Nephron progenitor cell (in vitro differentiated cells): ENCODE measurements around the gene TEAD1.

Experiments
- DNase-seq: peaks from one replicate; pipeline ENCODE4 v3.0.0; 2021
- H3K27ac Mint-ChIP-seq: 2 replicates; pipeline ENCODE4 v1.8.0; 2021; ENCODE audit warnings: mild to moderate bottlenecking, moderate library complexity, mixed read lengths
- H3K27me3 Mint-ChIP-seq: 2 replicates; pipeline ENCODE4 v1.8.0; 2021; ENCODE audit warnings: mild to moderate bottlenecking, low read depth, mixed read lengths; ENCODE audit not compliant: poor library complexity
- H3K36me3 Mint-ChIP-seq: 2 replicates; pipeline ENCODE4 v1.8.0; 2021; ENCODE audit warnings: low read depth, mixed read lengths
- H3K4me1 Mint-ChIP-seq: 2 replicates; pipeline ENCODE4 v1.8.0; 2021; ENCODE audit warnings: mixed read lengths
- H3K4me3 Mint-ChIP-seq: 2 replicates; pipeline ENCODE4 v1.8.0; 2021; ENCODE audit warnings: mild to moderate bottlenecking, moderate library complexity, mixed read lengths
- H3K9me3 Mint-ChIP-seq: 2 replicates; pipeline ENCODE4 v1.8.0; 2021; ENCODE audit warnings: mild to moderate bottlenecking, moderate library complexity, mixed read lengths
- CTCF ChIP-seq: fragments of 200-600 bp; sonication (generic); IDR thresholded peaks from 2 replicates; pipeline ENCODE4 v1.5.0; 2021; ENCODE audit warnings: antibody characterized with exemption

The TEAD1 gene

GRCh38 chr11:12991426-12991825 is 317.2 kb downstream of the TEAD1 start:
- Mint-ChIP-seq H3K4me1 (peaks cover 18% of the 10 kb centered on the region), H3K4me3 (no peak overlapping the region), H3K27ac (no peak overlapping the region), H3K9me3 (peaks cover 8% of the 10 kb centered on the region), H3K27me3 (peaks cover 28% of the 10 kb centered on the region), H3K36me3 (no peaks in the 10 kb centered on the region)
- no peak for DNase-seq
- TF ChIP-seq CTCF: no peak

DNA sequence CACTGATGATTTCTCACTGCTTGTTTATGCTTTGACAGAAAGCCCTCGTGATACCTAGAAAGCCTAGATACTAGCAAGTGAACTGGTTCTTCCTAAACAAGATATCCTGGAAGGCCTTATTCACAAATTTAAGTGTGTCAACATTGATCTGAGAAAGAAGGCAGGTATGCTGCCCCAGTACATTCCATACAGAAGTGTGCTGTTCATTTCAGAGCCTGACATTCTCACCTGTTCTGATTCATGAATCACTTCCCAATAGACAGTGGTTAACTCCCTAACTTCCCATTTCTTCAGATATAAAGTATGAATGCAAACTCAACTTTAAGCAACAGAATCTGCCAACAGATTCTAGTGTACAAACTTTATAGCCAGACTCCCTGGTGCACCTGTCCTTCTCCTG is 319.4 kb downstream of the TEAD1 start:
- Mint-ChIP-seq H3K27me3 (peaks cover 35% of the 10 kb centered on the region), H3K27ac (no peak overlapping the region), H3K36me3 (no peaks in the 10 kb centered on the region), H3K4me1 (peaks cover 14% of the 10 kb centered on the region), H3K4me3 (no peak overlapping the region), H3K9me3 (peaks cover 13% of the 10 kb centered on the region)
- TF ChIP-seq CTCF: no peak
- DNase-seq: no peak
